CD1c-positive myeloid dendritic cell (primary cell): ENCODE results near the gene MRGPRD.
"Not testable (repeated sequence)": the region's sequence is repeated elsewhere in the genome, so short reads cannot be mapped to it uniquely, and the experiment has no call there.

Experiments
- DNase-seq: peaks from one replicate; pipeline ENCODE4 v3.0.0-alpha.2; 2016; ENCODE audit errors: extremely low spot score

Gene MRGPRD

DNA sequence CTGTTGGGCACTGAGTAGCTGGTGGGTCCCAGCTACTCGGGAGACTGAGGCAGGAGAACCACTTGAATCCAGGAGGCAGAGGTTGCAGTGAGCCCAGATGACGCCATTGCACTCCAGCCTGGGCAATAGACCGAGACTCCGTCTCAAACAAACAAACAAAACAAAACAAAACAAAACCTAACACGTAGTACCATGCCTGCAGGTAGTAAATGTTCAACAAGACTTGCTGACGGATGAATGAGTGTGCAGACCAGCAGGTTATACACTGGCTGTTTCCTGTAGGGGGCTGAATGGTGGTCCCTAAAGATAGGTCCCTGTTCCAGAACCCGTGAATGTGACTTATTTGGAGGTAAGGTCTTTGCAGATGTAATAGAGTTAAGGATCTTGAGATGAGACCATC is 12.8 kb upstream of the MRGPRD start:
- no peak for DNase-seq

- no peak for DNase-seq
These were observed 12.0 kb upstream of the MRGPRD start for GRCh38 chr11:68992743-68993255.

DNA sequence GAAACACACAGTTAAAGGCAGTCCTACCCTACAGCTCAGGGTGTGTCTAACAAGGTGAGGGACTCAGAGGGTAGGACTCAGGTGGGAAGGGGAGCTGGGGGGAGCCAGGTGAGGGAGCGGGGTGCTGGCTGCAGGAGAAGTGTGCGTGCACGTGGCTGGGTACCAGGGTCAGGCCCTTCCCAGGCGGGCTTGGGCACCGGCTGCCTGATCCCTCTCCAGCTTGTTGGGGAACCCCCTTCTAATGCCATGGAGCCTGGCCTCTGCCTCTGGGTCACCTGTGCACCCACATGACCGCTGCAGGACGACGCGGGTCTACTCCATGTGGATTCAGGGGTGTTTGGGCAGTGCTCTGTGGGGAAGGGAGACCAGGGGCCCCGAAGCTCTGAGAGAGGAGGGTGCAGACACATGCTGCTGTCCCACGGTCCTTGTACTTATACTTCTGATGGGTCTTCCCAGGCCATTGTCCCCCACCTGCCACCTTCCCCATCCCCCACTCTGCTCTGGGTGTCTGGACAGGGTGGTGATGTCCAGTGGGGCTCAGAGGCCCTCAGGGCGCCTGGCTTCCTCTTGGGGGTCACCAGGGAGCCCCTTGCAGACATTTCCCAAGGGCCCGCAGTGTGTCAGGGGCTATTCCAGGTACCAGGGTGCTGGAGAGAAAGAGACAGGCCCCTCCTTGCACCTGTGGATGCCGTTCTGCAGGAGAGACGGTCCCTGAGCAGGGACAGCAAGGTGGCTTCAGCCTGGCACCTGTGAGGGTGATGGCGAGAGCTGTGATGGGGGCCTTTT is 10.4 kb upstream of the MRGPRD start:
- no peak for DNase-seq

- DNase-seq: no peak
These were observed 9.3 kb upstream of the MRGPRD start for GRCh38 chr11:68989936-68990606.

DNA sequence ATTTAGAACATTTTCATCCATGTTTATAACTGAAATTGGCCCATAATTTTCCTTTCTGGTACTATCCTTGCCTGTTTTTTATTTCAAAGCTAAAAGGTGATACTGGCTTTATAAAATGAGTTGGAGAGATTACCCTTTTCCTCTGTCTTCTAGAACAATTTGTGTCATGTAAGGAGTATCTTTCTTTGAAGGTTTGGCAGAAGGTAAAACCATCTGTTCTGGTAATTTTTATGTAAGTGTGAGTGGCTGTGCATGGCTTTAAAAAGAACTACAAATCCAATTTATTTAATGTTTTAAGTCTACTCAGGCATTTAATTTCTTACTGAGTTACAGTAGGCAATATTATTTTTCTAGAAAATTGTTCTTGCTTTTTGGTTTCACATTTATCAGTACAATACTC is 7.7 kb upstream of the MRGPRD start:
- no peak for DNase-seq

DNA sequence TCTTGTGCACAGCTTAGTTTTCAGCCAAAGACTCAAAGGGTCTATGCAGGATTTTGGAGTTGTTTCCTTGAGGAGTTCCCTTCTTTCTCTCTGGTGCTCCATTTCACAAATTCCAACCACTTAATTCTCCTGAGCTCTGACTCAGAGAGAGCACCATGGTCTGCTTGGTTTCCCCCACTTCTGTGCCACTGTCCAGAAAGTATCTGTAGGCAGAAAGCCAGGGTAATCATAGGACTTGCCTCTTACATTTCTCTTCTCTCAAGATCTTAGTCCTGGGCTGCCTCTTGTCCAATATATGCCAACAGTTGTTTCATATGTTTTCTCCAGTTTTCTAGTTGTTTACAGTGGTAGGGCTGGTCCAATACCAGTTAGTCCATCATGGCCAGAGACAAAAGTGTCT is 6.4 kb upstream of the MRGPRD start:
- DNase-seq: no peak

GRCh38 chr11:68983801-68984200 is 3.0 kb upstream of the MRGPRD start:
- no peak for DNase-seq

- DNase-seq: no peak
These were observed 1.3 kb upstream of the MRGPRD start for GRCh38 chr11:68982134-68982533.

DNA sequence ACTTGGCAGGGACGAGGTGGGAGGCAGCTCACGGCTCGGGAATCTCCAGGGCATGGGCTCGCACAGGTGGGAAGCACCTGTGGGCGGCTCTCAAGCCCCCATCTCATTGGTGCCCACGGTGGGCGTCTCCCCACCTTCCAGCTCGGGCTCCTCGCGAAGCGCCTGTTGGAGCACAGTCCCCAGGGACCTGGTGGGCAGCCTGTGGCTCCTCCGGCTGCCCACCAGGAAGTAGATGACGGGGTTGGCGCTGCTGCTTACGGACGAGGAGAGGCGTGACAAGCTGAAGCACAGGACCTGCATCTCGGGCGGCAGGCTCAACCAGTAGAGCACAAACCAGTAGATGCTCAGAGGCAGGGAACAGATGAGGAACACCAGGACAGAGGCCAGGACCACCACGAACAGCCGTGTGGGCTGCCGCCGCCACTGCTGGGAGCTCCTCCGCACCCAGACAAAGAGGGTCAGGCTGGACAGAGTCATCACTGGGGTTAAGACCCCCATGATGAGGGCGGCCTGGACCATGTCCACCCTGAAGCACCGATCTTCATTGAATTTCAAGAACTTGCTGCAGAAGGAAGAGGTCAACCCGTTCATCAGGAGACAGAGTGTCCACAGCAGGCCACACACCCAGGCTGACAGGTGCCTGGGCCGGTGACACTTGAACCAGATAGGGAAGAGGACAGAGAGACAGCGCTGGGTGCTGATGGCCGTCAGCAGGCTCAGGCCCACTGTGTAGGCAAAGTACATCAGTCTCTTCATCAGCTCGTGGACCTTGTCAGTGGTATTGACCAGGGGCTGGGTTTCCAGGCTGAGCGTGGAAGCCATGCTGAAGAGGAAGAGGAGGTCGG is 633 bp downstream of the MRGPRD start:
- no peak for DNase-seq

GRCh38 chr11:68978931-68979594 is 1.7 kb downstream of the MRGPRD start:
- no peak for DNase-seq

DNA sequence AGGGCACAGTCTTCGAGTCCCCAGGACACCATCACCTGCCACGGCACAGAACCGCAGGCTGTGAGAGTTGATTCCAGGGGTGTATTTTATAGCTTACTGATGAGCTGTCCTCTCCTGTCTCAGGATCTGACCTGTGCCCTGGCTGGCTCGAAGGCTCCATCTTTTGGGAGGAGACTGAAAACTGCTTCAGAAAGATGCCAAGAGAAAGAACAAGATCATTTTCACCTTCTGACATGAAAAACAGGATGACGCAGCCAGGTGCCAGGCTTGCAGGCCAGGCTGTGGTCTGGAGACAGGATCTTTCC is 2.2 kb downstream of the MRGPRD start:
- no peak for DNase-seq

- no peak for DNase-seq
These were observed 2.8 kb downstream of the MRGPRD start for GRCh38 chr11:68977781-68978625.

GRCh38 chr11:68976563-68976962 is 4.2 kb downstream of the MRGPRD start:
- DNase-seq: no peak

GRCh38 chr11:68976095-68976494 is 4.7 kb downstream of the MRGPRD start:
- no peak for DNase-seq

- peak; percentile 26 for DNase-seq
These were observed 6.2 kb downstream of the MRGPRD start for GRCh38 chr11:68974421-68975194.

GRCh38 chr11:68973706-68974105 is 7.1 kb downstream of the MRGPRD start:
- DNase-seq: not testable (repeated sequence)

GRCh38 chr11:68973219-68973618 is 7.6 kb downstream of the MRGPRD start:
- DNase-seq: no peak

GRCh38 chr11:68970921-68971636 is 9.7 kb downstream of the MRGPRD start:
- no peak for DNase-seq

- DNase-seq: no peak
These were observed 11.4 kb downstream of the MRGPRD start for GRCh38 chr11:68969386-68969785.
